K562 (cell line): Measurements from ENCODE around the gene SLC24A1. TPM values are rescaled to one million over a fixed set of nuclear protein-coding genes. Genes with fewer than 3 reads are reported as not detected.

Experiments
- BRF1 ChIP-seq: IDR thresholded peaks from 3 replicates; pipeline ENCODE4 v1.6.1; 2011; ENCODE audit warnings: borderline replicate concordance, mild to moderate bottlenecking; ENCODE audit not compliant: insufficient read length; ENCODE audit errors: extremely low read depth
- HDAC3 ChIP-seq: fragments of 450-650 bp; IDR thresholded peaks from 2 replicates; pipeline ENCODE4 v1.6.1; 2018; ENCODE audit warnings: borderline replicate concordance, mild to moderate bottlenecking, moderate library complexity; ENCODE audit not compliant: partially characterized antibody
- HLTF ChIP-seq: fragments of 450-650 bp; IDR thresholded peaks from 2 replicates; pipeline ENCODE4 v1.6.1; 2016
- HNRNPUL1 ChIP-seq: fragments of 200-400 bp; formaldehyde crosslinking; IDR thresholded peaks from 2 replicates; pipeline ENCODE4 v1.6.1; 2017; ENCODE audit warnings: low read length
- MCM3 ChIP-seq: fragments of 450-650 bp; IDR thresholded peaks from 2 replicates; pipeline ENCODE4 v1.6.1; 2016
- MEIS2 ChIP-seq: fragments of 450-650 bp; IDR thresholded peaks from 2 replicates; pipeline ENCODE4 v1.6.1; 2014; ENCODE audit warnings: mild to moderate bottlenecking; ENCODE audit not compliant: partially characterized antibody
- NCOA4 ChIP-seq: fragments of 450-650 bp; IDR thresholded peaks from 2 replicates; pipeline ENCODE4 v1.6.1; 2018; ENCODE audit warnings: mild to moderate bottlenecking; ENCODE audit not compliant: partially characterized antibody
- NFE2 ChIP-seq: IDR thresholded peaks from 2 replicates; pipeline ENCODE4 v1.6.1; 2014; ENCODE audit warnings: antibody characterized with exemption, low read depth
- NR3C1 ChIP-seq: sonication (generic); formaldehyde crosslinking; IDR thresholded peaks from 2 replicates; pipeline ENCODE4 v1.8.1; 2022; ENCODE audit warnings: missing genetic modification reagents
- PCBP1 ChIP-seq: fragments of 200-400 bp; formaldehyde crosslinking; IDR thresholded peaks from 2 replicates; pipeline ENCODE4 v1.6.1; 2018; ENCODE audit warnings: mild to moderate bottlenecking, low read depth, low read length; ENCODE audit not compliant: poor library complexity, severe bottlenecking
- POLR2G ChIP-seq: fragments of 200-400 bp; formaldehyde crosslinking; IDR thresholded peaks from 2 replicates; pipeline ENCODE4 v1.6.1; 2017; ENCODE audit warnings: low read depth, mild to moderate bottlenecking, antibody characterized with exemption, low read length, moderate library complexity
- PURB ChIP-seq: sonication (generic); formaldehyde crosslinking; IDR thresholded peaks from 2 replicates; pipeline ENCODE4 v1.9.0; 2021; ENCODE audit warnings: low read depth, mild to moderate bottlenecking, missing genetic modification reagents
- SOX6 ChIP-seq: fragments of 450-650 bp; IDR thresholded peaks from 2 replicates; pipeline ENCODE4 v1.6.1; 2014; ENCODE audit warnings: mild to moderate bottlenecking
- TAF7 ChIP-seq: fragments of 450-650 bp; IDR thresholded peaks from 2 replicates; pipeline ENCODE4 v1.6.1; 2016; ENCODE audit warnings: missing genetic modification characterization, missing compliant biosample characterization
- XRCC4 ChIP-seq: IDR thresholded peaks from one replicate; pipeline ENCODE4 v1.6.1; 2011; ENCODE audit not compliant: insufficient read depth, insufficient read length; ENCODE audit errors: extremely low read depth
- ZBED1 ChIP-seq: IDR thresholded peaks from 2 replicates; pipeline ENCODE4 v1.6.1; 2014
- ZFP36 ChIP-seq: fragments of 150-350 bp; IDR thresholded peaks from 2 replicates; pipeline ENCODE4 v1.6.1; 2018; ENCODE audit warnings: low read length, low read depth; ENCODE audit not compliant: partially characterized antibody
- ZNF644 ChIP-seq: fragments of 200-800 bp; sonication (Bioruptor generic); IDR thresholded peaks from 2 replicates; pipeline ENCODE4 v1.6.1; 2016; ENCODE audit warnings: low read depth, missing genetic modification characterization, missing compliant biosample characterization
- polyA plus RNA-seq, 8 experiments: library from polyadenylated mRNA; depleted of rRNA in 4 of 8; stranded (reverse) in 5 of 8; unstranded in 3 of 8; fragments of >200 nt; fragmentation: Nextera tagmentation in 2 of 8; fragmentation: Illumina TruSeq in 1 of 8; extraction: Ambion mirVana in 2 of 8; extraction: Trizol in 1 of 8; gene quantifications; 2 replicates each; pipeline versions ENCODE4 v1.2.1 to v1.2.3, GENCODE V29; 2011 to 2014; ENCODE audit warnings: inconsistent platforms in 1 of 8, missing spikeins in 1 of 8
- total RNA-seq, 7 experiments: library from RNA; depleted of rRNA in 6 of 7; stranded (reverse); fragments of >200 nt in 6 of 7; fragmentation: Illumina TruSeq in 2 of 7; extraction: Trizol in 2 of 7; gene quantifications; 2 replicates each; pipeline versions ENCODE4 v1.2.1 to v1.2.3, GENCODE V29; 2011 to 2021; ENCODE audit warnings: low replicate concordance in 1 of 7
- TF ChIP-seq, protein P1 (sequence below): fragments of 450-650 bp; formaldehyde crosslinking; IDR thresholded peaks from 2 replicates; pipeline ENCODE4 v1.4.0; 2020; ENCODE audit warnings: mild to moderate bottlenecking, mixed read lengths
- TF ChIP-seq, protein P2 (sequence below): fragments of 450-650 bp; IDR thresholded peaks from 2 replicates; pipeline ENCODE4 v1.6.1; 2016; ENCODE audit warnings: low read depth

SLC24A1 gene
- total and polyA plus RNA-seq, 9 of the 15 experiments (the other 6 are each of a cell fraction or from before 2014, with no cell fraction given): 3.1 to 8.2 (median 5.5) TPM

DNA sequence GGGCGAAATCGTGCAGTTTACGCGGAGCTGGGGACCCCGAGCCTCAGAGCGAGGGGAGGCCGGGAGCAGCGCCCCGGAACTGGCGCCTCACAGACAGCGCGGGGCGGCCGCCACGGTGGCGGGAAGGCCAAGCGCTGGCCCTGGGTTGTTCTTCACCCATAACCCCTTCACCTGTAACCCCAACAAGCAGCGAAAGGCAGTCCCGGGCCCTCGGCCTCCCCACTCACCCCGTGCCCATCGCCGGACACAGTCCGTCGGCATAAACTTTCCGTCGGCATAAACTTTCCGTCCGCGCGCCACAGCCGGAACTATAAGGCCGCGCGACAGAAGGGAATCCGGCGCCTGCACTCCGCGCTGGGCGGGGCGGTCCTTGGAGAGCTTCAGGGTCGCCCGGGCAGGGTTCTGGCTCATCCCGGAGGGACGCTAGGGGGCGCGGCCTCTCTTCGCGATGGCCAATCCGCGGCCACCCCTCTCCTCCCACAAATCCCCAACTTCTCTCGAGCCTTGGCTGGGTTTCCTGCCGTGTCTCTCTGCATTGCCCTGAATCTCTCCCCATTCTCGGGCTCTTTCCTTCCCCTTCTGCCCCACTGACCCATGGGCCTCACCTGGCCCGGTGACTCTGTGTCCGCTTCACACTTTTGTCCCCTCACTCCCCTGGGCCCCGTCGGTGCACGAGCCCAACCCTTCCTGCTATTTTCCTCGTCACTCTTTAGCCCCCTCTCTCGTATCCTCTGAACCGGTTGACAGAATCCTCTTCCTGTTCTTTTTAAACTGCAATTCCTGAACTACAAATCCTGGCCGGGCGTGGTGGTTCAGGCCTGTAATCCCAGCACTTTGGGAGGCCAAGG, 10.6 kb upstream of the SLC24A1 start, which contains the start of gene INTS14 (continued):
- TF ChIP-seq, protein P1, sequence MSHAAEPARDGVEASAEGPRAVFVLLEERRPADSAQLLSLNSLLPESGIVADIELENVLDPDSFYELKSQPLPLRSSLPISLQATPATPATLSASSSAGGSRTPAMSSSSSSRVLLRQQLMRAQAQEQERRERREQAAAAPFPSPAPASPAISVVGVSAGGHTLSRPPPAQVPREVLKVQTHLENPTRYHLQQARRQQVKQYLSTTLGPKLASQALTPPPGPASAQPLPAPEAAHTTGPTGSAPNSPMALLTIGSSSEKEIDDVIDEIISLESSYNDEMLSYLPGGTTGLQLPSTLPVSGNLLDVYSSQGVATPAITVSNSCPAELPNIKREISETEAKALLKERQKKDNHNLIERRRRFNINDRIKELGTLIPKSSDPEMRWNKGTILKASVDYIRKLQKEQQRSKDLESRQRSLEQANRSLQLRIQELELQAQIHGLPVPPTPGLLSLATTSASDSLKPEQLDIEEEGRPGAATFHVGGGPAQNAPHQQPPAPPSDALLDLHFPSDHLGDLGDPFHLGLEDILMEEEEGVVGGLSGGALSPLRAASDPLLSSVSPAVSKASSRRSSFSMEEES (CRISPR knock-in tag): no peak
- TF ChIP-seq NCOA4 (peak; percentile 58), NFE2 (no peak), HLTF (peak; percentile 81), PURB (CRISPR knock-in tag) (no peak), TAF7 (tag) (peak; percentile 80), SOX6 (peak; percentile 86), MEIS2 (no peak), HNRNPUL1 (no peak), PCBP1 (peak; percentile 96), NR3C1 (no peak), POLR2G (peak; percentile 99), MCM3 (no peak), HDAC3 (peak; percentile 62), ZFP36 (peak; percentile 24), ZBED1 (no peak), XRCC4 (no peak), ZNF644 (tag) (0 out of 2 replicates have a peak, but pooled peaks have one; percentile 5), BRF1 (no peak)
- TF ChIP-seq, protein P2, sequence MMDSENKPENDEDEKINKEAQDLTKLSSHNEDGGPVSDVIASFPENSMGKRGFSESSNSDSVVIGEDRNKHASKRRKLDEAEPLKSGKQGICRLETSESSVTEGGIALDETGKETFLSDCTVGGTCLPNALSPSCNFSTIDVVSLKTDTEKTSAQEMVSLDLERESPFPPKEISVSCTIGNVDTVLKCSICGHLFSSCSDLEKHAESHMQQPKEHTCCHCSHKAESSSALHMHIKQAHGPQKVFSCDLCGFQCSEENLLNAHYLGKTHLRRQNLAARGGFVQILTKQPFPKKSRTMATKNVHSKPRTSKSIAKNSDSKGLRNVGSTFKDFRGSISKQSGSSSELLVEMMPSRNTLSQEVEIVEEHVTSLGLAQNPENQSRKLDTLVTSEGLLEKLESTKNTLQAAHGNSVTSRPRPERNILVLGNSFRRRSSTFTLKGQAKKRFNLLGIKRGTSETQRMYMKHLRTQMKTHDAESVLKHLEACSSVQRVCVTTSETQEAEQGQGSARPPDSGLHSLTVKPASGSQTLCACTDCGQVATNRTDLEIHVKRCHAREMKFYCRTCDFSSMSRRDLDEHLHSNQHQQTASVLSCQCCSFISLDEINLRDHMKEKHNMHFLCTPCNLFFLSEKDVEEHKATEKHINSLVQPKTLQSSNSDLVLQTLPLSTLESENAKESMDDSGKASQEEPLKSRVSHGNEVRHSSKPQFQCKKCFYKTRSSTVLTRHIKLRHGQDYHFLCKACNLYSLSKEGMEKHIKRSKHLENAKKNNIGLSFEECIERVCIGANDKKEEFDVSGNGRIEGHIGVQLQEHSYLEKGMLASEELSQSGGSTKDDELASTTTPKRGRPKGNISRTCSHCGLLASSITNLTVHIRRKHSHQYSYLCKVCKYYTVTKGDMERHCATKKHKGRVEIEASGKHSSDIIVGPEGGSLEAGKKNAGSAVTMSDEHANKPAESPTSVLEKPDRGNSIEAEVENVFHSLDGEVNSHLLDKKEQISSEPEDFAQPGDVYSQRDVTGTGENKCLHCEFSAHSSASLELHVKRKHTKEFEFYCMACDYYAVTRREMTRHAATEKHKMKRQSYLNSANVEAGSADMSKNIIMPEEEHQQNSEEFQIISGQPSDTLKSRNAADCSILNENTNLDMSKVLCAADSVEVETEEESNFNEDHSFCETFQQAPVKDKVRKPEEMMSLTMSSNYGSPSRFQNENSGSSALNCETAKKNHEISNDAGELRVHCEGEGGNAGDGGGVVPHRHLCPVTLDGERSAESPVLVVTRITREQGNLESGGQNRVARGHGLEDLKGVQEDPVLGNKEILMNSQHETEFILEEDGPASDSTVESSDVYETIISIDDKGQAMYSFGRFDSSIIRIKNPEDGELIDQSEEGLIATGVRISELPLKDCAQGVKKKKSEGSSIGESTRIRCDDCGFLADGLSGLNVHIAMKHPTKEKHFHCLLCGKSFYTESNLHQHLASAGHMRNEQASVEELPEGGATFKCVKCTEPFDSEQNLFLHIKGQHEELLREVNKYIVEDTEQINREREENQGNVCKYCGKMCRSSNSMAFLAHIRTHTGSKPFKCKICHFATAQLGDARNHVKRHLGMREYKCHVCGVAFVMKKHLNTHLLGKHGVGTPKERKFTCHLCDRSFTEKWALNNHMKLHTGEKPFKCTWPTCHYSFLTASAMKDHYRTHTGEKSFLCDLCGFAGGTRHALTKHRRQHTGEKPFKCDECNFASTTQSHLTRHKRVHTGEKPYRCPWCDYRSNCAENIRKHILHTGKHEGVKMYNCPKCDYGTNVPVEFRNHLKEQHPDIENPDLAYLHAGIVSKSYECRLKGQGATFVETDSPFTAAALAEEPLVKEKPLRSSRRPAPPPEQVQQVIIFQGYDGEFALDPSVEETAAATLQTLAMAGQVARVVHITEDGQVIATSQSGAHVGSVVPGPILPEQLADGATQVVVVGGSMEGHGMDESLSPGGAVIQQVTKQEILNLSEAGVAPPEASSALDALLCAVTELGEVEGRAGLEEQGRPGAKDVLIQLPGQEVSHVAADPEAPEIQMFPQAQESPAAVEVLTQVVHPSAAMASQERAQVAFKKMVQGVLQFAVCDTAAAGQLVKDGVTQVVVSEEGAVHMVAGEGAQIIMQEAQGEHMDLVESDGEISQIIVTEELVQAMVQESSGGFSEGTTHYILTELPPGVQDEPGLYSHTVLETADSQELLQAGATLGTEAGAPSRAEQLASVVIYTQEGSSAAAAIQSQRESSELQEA: no peak
